Measurements from ENCODE around the gene CDC42EP4.

DNA sequence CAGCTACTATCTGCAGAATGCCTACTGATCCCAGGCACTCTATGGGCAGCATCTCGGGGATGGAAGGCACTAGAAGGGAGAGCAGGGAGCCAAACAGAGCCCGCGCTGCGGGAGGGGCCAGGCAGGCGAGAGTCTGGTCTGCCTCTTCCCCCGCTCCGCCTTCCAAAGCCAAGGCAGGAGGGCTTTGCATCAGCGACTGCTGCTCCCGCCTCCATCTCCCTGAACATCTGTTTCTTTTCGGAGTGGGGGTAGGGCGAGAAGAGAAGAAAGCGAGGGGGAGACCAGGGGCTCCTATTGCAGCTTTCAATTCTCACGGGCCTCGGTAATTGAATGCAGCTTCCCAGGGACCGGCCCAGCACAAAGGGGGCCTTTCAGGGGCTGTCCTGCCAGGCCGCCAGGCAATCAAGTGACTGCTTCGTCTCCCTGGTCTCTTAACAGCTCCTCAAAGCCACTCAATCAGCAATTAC, 31.4 kb upstream of the CDC42EP4 start:
- TF ChIP-seq, protein P1, sequence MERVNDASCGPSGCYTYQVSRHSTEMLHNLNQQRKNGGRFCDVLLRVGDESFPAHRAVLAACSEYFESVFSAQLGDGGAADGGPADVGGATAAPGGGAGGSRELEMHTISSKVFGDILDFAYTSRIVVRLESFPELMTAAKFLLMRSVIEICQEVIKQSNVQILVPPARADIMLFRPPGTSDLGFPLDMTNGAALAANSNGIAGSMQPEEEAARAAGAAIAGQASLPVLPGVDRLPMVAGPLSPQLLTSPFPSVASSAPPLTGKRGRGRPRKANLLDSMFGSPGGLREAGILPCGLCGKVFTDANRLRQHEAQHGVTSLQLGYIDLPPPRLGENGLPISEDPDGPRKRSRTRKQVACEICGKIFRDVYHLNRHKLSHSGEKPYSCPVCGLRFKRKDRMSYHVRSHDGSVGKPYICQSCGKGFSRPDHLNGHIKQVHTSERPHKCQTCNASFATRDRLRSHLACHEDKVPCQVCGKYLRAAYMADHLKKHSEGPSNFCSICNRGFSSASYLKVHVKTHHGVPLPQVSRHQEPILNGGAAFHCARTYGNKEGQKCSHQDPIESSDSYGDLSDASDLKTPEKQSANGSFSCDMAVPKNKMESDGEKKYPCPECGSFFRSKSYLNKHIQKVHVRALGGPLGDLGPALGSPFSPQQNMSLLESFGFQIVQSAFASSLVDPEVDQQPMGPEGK (CRISPR knock-in tag; IDR thresholded peaks at IDR 0.05; ENCODE audit: borderline replicate concordance) = peak; percentile 91; the same call in 1 of the 2 replicates
- TF ChIP-seq RARB (CRISPR knock-in tag; IDR thresholded peaks at IDR 0.05) = no peak
- no peak for TF ChIP-seq PPARA (CRISPR knock-in tag; IDR thresholded peaks at IDR 0.05; ENCODE audit: borderline replicate concordance)

Measured in SK-N-SH treated with all-trans-retinoic acid at 6 μM for 48 hours (cell line).